G401 (cell line): ENCODE measurements around the gene CILP. TPM values are rescaled to one million over a fixed set of nuclear protein-coding genes. Genes with fewer than 3 reads are reported as not detected.
A peak's percentile ranks its signal among the peaks of the same experiment; 100 is the strongest.
"Not testable (repeated sequence)": the region's sequence is repeated elsewhere in the genome, so short reads cannot be mapped to it uniquely, and the experiment has no call there.

ENCODE experiments used
- DNase-seq: peaks from one replicate; pipeline ENCODE4 v3.0.0-alpha.2; 2015; ENCODE audit warnings: low spot score
- in situ Hi-C: cut with HindIII; loops from 2 replicates; pipeline ENCODE4 v1.10.0; 2016; ENCODE audit warnings: low sequenced_read_pairs, mixed read lengths
- total RNA-seq: library from RNA; depleted of rRNA; stranded (reverse); fragments of >200 nt; shearing (Covaris generic); gene quantifications from 2 replicates; pipeline ENCODE4 v1.2.3, GENCODE V29; 2014

Gene CILP
- total RNA-seq, 1 experiment from 2014 or later, result not detected

DNA sequence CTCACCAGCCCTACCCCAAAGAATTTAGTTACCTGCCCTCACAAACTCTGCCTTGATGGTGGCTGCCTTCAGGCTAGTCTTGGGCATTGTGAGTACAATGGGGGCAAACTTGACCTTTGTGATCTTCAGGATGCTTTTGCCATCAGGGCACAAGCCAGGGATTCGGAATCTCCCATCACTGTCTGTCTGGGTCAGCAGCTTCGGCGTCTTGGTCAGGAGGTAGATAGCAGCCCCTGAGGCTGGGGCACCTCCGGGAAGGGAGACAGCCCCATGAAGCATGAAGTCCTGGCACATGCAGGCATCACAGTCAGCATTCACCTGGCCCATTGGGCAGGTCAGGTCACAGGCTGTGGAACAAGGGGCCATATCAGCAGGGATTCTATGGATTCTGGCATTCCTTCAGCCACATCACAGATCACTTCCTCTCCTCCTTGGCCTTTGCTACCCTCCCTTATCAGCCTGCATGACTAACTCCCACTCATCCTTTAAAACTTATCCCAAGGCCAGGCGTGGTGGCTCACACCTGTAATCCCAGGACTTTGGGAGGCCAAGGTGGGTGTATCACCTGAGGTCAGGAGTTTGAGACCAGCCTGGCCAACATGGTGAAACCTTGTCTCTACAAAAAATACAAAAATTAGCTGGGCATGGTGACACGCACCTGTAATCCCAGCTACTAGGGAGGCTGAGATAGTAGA is 6.9 kb downstream of the CILP start:
- in situ Hi-C loops, result no loop called here
- no peak for DNase-seq

DNA sequence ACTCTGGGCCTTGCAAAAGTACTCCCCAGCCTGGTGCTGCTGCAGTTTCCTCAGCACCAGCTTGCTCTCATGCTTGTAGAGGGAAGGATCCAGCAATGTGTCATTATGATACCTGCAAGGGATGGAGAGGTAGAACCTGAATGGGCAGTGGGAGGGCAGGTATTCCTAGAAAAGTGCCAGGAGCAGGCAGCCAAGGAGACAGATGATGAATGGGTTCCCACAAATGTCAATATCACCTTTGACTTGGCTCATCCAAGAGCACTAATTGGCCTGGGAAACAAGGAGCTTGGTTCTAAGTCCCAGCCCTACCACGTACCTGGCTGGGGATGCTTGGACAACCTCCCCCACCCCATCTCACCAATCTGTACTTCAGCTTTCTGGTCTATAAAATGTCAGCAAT is 9.4 kb downstream of the CILP start:
- DNase-seq, result no peak
- in situ Hi-C loops, result no loop called here

DNA sequence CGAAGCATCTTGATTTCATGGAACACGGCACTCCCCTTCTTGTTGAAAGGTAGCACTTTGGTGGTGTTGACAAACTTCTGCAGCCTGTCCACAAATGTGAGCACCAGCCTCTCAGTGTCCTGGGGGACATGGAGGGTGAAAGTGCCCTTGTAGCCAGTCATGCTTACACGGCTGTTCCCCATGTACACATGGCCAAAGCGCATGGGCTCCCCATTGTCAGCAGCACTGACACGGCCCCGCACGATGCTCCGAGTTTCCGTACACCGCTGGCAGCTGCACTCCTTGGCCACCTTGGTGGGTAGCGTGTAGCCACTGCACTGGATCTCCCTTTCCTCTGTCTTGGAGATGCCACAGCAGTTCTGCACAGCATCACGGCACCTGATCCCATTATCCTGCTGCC is 12.7 kb downstream of the CILP start:
- in situ Hi-C loops, result no loop called here
- no peak for DNase-seq

DNA sequence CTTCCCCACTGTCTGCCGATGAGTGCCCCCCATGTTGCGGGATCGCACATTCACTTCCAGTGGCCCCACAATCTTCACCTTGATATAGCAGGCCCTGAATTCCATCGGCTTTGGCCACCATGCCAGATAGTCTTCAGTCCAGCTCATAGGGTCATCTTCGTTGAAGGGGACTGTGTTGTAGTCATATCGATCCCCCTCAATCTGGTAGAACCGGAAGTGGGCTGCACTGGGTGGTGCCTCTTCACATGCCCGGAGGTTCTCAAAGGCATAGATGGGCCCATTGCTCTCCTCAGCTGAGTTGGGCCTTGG is 14.0 kb downstream of the CILP start:
- in situ Hi-C loops, result no loop called here
- no peak for DNase-seq

DNA sequence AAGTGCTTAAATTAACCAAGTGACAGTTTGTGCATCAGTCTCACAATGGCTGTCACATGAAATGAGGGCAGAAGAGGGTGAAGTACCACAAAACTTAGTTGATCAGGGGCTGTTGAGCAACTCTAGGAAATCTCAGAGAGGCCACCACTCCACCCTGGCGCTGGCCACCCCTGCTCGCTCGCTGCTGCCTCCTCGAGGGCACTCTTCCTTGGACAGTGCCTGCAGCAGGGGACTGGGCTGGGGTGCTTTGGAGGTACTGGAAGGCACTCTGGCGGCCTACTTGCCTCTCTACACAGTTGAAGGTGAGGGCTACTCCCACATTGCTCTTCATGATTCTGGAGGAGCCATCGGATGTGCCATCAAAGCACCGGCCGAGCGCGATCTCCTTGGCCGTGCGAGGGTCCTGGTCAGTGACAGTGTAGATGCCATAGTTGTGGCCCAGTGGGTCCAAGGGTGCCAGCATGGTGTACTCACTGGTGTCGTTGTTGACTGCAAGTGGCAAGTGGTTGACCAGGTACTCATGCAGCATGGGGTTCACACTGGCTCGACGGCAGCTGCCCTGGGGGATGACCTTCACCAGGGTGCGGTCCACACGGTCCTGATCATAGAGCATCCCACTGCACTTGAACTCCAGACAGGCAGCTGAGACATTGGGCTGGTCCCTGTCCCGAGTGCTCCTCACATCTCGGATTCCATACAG is 14.5 kb downstream of the CILP start:
- no peak for DNase-seq
- in situ Hi-C loops, result no loop called here

DNA sequence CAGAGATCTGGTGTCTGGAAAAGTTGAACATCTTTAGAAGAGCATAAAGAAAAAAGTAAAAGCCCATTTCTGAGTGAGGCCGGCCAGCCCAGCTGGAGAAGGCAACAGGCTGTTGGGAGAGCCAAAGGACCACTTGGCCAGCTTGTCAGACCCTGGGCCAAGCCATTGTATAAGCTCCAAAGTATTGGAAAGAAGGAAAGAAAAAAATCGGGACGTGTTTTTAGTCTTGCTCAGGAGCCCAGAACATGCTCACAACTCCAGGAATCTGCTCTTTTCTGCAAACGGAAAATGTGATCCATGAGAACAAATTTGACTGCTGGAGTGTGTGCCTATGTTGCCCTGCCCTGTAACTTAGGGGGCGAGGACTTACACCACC is 15.7 kb downstream of the CILP start:
- DNase-seq, result no peak
- in situ Hi-C loops, result no loop called here

DNA sequence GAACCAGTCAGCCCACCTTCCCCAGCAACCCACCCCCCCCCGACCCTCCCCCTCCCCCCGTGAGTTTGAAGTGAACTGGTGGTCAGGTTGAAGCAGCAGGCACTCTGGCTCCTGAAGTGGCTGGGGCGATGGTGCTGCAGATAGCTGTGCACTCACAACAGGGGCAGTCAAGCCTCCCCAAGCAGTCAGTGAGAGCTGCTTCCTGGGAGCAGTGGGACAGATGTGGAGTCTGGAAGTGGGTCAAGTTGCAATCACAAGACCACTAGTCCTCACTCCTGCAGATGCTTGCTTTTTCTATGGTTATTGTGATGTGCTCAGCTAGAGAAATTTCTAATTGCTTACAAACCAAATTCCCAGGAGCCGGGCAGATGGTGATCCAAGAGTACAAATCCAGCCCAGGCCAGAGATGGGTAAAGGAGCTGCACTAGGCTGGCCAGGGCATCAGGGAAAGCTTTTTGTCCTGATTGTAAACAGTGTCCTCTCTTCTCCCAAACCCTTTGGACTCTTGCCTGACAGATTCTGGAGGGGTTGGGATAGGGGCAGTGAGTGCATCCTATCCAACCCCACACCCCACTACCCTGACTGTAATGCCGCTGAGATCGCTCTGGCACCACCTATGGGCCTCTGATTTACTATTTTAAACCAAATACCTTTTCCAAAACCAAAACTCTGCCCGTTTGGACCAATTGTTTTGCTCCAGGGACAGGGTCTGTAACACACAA is 16.3 kb downstream of the CILP start:
- in situ Hi-C loops, result no loop called here

DNA sequence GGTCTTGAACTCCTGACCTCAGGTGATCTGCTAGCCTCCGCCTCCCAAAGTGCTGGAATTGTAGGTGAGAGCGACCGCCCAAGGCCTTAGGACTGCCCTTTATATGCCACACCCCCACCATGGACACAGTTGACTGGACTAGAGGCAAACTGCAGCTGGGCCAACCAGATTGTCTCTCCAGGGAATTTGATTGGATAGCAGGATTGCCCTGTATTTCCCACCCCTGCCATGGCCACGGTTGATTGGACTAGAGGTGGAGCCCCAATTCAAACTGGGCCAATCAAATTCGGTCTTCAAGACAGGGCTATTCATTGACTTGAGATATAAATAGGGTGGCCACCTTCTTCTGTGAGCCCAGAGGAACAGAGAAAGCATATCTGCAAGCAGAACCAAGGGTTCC is 19.3 kb downstream of the CILP start:
- no peak for DNase-seq
- in situ Hi-C loops, result no loop called here

More for the DNA sequence above, 16.3 kb downstream of the CILP start:
- no peak for DNase-seq

DNA sequence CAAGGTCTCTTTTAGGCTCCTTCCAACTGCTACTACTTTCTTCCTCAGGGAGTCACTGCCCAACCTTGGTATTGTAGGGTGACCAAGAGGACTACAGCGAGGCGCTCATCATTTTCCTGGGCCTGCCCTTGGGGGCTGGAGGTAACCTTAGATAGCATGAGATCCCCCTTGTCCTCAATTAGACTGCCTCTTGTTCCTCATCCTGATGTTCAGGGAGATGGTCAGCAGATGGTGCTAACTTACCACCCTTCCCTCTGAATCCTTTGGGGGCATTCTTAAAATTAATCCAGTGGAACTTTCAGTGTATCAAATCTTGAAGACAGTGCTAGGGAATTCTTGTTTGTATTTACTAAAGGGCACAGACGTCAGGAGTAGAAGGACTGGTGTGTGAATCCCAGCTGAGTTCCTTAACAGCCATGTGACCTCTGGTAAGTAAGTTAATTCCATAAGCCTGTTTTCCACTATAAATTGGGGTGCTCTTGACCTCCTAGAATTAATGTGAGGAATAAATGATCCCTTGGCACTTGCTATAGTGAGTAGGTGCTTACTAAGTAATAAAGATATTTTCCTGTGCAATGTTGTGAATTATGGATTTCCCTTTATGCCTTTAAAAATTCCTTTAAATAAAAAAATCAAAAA is 22.1 kb downstream of the CILP start:
- peak; percentile 44 for DNase-seq
- in situ Hi-C loops, result no loop called here

DNA sequence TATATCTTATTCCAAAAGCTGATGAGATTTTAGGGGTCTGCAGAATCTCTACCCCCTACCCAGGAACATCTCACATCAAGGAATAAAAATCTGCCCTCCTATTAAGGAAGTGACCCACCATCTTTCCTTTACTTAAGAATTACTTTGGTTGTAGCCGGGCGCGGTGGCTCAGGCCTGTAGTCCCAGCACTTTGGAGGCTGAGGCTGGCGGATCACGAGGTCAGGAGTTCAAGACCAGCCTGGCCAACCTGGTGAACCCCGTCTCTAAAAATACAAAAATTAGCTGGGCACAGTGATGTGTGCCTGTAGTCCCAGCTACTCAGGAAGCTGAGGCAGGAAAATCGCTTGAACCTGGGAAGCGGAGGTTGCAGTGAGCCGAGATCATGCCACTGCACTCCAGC is 22.8 kb downstream of the CILP start:
- in situ Hi-C loops, DNase-seq: not testable (repeated sequence)

DNA sequence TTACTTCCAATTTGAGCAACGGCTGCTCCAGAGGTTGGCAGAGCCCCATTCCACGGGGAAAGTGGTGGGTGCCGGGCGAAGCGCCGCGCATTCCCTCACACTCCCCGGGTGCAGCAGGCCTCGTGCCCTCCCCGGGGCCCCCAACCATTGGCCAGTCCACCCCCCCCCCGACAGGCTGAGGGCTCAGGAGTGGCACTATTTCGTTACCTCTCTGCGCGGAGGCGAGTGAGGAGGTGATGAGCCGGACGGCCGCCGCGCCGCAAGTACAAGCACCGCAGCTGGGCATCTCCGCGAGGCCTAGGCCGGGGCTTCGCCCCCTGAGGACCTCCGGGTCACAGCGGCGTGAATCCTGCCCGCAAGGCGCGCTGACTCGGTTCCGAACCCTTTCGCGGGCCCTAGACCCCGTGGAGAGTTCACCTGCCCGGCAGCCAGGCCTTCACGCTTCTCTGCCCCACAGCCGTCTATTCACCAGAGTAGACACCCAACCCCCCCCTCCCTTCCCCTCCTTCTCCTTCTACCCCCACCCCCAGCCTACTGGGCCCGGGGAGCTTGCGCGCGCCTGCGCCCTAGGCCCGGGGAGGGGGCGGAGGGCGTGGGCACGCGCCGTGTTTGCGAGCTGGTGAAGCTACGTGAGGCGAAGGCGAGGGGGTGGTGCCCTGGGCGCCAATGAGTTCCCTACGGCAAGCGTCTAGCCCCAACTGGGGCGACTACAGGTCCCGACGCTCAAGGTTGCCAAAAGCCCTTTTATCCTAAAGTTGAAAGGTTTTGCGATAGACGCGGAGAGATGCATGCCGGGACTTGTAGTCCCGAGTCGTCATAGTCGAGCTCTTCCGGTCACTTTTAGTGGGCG is 26.2 kb downstream of the CILP start, which contains the start of gene CLPX:
TSS of gene CLPX (minus strand) at position 475 of the 850 bp plus-strand sequence. CDS start at position 286, 189 bp downstream.
- DNase-seq, result peak; percentile 93
- in situ Hi-C loops, result no loop called here

DNA sequence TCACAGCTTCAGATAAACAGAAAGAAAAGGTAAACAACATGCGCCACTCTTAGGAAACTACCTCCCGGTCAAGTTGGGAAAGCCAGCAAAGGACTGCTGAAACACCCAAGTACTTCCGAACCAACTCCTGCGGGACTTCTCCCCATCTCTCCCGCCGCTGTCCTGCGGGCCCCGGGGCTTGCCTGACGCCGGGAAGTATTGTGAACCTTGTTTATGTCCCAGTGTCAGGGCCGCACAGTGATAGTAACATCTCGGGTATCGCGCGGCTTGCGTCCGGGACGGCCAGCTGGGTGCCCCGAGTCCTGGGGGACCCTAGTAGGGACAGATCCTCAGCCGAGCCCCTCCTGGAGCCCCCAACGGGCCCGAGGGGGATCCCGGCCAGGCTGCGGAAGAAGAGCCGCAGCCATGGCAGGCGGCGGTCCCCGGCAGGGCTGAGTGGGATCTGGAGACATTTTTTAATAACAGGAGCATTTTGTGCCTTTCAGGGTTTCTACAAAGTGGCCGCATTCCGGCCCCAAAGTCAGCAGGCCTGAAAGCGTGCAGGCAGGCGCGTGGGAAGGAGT is 26.9 kb downstream of the CILP start:
- in situ Hi-C loops, result no loop called here
- peak; percentile 43 for DNase-seq

DNA sequence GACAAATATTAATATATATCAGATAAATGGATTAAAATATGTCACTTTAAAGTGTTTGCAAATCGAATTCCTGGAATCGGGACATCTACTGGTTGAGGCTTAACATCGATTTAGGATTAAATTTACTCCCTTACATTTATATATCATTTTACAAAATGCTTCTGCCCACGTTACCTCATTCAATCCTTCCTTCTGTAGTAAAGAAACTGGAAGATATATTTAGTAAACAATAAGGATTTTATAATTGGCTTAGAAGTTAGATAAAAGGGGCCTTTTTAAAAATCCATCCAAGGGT is 27.5 kb downstream of the CILP start:
- peak; percentile 4 for DNase-seq
- in situ Hi-C loops, result no loop called here

DNA sequence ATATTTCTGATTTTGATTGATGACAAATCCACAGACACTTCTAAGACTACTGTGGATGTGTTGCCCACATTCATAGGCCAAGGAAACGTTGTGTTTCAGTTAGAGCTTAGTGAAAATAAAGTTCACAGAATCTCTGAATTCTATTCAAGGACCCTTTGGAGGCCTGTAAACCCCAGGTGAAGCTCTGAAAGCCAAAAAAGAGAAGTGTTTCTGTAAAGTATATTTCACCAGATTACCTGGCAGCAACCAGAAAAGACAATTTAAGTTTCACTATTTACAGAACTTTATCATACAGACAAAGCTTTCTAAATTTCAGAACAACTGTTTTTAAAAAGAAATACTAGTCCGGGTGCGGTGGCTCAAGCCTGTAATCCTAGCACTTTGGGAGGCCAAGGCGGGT is 28.7 kb downstream of the CILP start:
- in situ Hi-C loops, result no loop called here
- DNase-seq, result no peak

DNA sequence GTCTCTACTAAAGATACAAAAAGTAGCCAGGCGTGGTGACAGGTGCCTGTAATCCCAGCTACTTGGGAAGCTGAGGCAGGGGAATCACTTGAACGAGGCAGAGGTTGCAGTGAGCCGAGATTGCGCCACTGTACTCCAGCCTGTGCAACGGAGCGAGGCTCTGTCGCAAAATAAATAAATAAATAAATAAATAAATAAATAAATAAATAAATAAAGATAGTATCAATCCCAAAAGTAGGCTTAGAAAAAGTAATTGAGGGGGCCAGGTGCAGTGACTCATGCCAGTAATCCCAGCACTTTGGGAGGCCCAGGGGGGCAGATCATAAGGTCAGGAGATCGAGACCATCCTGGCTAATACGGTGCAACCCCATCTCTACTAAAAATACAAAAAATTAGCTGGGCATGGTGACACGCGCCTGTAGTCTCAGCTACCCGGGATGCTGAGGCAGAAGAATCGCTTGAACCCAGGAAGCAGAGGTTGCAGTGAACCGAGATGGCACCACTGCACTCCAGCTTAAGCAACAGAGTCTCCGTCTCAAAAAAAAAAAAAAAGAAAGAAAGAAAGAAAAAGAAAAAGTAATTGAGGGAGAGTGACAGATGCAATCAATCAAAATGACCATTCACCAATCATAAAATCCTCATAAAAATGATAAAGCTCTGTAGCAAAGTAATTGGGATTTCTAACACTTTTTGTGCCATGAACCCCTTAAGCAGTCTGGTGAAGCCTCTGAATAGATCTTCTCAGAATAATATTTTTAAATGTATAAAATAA is 29.5 kb downstream of the CILP start:
- DNase-seq, in situ Hi-C loops: not testable (repeated sequence)

DNA sequence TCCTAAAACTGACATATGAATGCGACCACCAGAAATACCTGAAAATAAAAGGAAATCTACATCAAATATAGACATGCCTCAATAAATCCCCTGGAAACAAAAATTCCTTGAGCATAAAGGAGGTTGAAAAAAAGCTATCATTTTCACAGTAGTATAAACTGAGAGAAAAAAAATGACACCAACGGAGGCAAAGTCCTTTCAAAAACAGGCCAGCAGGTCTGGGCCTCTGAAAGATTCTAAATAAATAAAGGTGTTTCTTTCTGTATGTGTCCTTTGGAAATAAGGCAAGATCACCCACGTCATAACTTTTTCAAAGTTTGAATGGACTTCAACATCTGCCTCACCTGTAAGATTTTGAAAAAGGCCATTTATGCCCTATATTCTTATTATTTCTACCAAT is 31.1 kb downstream of the CILP start:
- in situ Hi-C loops, result no loop called here
- no peak for DNase-seq

DNA sequence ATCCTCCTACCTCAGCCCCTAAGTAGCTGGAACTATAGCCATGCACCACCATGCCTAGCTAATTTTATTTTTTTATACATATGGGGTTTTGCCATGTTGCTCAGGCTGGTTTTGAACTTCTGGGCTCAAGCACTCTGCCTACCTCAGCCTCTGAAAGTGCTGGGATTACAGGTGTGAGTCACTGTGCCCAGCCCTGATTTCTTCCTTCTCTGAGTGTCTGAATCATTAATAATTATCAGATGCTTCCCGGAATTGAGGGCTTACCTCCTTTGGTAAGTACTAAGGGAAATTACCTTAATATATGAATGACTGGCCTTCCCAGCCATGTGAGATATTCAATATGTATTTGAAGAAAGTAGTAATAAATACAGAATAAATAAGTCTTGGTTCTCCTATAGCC is 33.4 kb downstream of the CILP start:
- no peak for DNase-seq
- in situ Hi-C loops, result no loop called here

DNA sequence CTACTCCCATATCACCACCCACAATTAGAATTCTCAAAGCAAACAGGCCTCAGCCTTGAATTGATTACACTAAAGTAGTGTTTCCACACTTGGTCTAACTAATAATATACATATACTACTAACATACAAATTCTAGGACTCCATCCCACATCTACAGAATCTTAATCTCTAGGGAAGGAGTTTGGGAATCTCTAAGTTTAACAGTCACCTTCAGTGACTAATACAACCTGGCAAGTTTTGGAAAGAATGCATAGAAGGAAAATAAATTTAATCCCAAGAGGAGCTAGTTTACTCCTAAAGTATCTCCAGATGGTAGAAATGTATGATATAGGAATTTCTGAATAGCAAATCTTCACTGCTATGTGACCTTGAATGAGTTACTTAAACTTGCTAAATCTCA is 35.2 kb downstream of the CILP start:
- no peak for DNase-seq
- in situ Hi-C loops, result no loop called here
